GM19035 (cell line): ENCODE measurements around the gene CPTP.

ENCODE experiments used
- ATAC-seq: cut with Tn5 transposase; IDR thresholded peaks from one replicate; pipeline ENCODE4 v1.9.1; 2021; ENCODE audit not compliant: unreplicated experiment

The CPTP gene

GRCh38 chr1:1291548-1292441 lies 32.8 kb upstream of the CPTP start:
- ATAC-seq: no peak

- no peak for ATAC-seq
These were observed 32.2 kb upstream of the CPTP start for GRCh38 chr1:1292442-1292779.

GRCh38 chr1:1292851-1293250 lies 31.8 kb upstream of the CPTP start:
- no peak for ATAC-seq

- ATAC-seq: no peak
These were observed 31.0 kb upstream of the CPTP start for GRCh38 chr1:1293263-1294249.

GRCh38 chr1:1294250-1294890 lies 30.2 kb upstream of the CPTP start:
- ATAC-seq: no peak

GRCh38 chr1:1295154-1295923 lies 29.3 kb upstream of the CPTP start:
- ATAC-seq: no peak

- ATAC-seq: no peak
These were observed 28.2 kb upstream of the CPTP start for GRCh38 chr1:1296070-1297061.

- ATAC-seq: no peak
These were observed 26.7 kb upstream of the CPTP start for GRCh38 chr1:1297802-1298424.

- no peak for ATAC-seq
These were observed 25.5 kb upstream of the CPTP start for GRCh38 chr1:1298861-1299685.

- ATAC-seq: no peak
These were observed 24.8 kb upstream of the CPTP start for GRCh38 chr1:1299686-1300351.

- ATAC-seq: no peak
These were observed 24.3 kb upstream of the CPTP start for GRCh38 chr1:1300352-1300739.

GRCh38 chr1:1302006-1302430 lies 22.6 kb upstream of the CPTP start:
- no peak for ATAC-seq

GRCh38 chr1:1302951-1303509 lies 21.6 kb upstream of the CPTP start:
- no peak for ATAC-seq

- ATAC-seq: no peak
These were observed 20.9 kb upstream of the CPTP start for GRCh38 chr1:1303736-1304135.

GRCh38 chr1:1304331-1305299 lies 20.0 kb upstream of the CPTP start:
- ATAC-seq: no peak
